Measurements from ENCODE around the gene JARID2. TPM values are rescaled to one million over a fixed set of nuclear protein-coding genes. Genes with fewer than 3 reads are reported as not detected.

Gene JARID2
- total and polyA plus RNA-seq, 10 of the 15 experiments (the other 5 are each of a cell fraction or from before 2014, with no cell fraction given): 4.2 to 21.6 (median 11.7) TPM

DNA sequence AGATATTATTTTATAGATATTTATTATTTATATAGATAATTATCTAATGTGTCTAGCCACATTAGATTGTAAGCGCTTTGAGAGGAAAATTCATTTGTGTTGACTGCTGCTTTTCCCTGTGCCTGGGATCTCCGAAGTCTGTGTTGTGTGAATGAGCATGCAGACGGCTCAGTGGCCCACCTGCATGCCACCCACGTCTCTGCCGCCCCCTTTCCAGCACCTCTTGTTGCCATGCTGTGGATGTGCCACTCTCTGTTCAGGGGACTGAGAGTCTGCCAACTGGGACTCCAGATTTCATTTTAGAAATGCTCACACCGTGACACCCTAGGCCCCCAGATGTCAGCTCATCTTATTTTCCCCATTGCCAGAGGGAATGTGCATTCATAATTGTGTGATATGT, 139.7 kb downstream of the JARID2 start (continued):
- TF ChIP-seq, protein P1, sequence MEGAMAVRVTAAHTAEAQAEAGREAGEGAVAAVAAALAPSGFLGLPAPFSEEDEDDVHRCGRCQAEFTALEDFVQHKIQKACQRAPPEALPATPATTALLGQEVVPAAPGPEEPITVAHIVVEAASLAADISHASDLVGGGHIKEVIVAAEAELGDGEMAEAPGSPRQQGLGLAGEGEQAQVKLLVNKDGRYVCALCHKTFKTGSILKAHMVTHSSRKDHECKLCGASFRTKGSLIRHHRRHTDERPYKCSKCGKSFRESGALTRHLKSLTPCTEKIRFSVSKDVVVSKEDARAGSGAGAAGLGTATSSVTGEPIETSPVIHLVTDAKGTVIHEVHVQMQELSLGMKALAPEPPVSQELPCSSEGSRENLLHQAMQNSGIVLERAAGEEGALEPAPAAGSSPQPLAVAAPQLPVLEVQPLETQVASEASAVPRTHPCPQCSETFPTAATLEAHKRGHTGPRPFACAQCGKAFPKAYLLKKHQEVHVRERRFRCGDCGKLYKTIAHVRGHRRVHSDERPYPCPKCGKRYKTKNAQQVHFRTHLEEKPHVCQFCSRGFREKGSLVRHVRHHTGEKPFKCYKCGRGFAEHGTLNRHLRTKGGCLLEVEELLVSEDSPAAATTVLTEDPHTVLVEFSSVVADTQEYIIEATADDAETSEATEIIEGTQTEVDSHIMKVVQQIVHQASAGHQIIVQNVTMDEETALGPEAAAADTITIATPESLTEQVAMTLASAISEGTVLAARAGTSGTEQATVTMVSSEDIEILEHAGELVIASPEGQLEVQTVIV (IDR thresholded peaks at IDR 0.05; ENCODE audit: borderline replicate concordance, partially characterized antibody): no peak
- TF ChIP-seq TCF12 (IDR thresholded peaks at IDR 0.05; ENCODE audit: low read depth, low read length): no peak
- TF ChIP-seq, protein P2, sequence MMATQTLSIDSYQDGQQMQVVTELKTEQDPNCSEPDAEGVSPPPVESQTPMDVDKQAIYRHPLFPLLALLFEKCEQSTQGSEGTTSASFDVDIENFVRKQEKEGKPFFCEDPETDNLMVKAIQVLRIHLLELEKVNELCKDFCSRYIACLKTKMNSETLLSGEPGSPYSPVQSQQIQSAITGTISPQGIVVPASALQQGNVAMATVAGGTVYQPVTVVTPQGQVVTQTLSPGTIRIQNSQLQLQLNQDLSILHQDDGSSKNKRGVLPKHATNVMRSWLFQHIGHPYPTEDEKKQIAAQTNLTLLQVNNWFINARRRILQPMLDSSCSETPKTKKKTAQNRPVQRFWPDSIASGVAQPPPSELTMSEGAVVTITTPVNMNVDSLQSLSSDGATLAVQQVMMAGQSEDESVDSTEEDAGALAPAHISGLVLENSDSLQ (IDR thresholded peaks at IDR 0.05): no peak
- TF ChIP-seq NR2F1 (conservative IDR thresholded peaks at IDR 0.05): no peak
- TF ChIP-seq NR2C2 (IDR thresholded peaks at IDR 0.05; ENCODE audit: borderline replicate concordance, control insufficient read depth, insufficient read length, low read depth): no peak
- no peak for TF ChIP-seq KAT2A (conservative IDR thresholded peaks at IDR 0.05; ENCODE audit: control insufficient read depth, low read depth, low read length)
- TF ChIP-seq GABPA (IDR thresholded peaks at IDR 0.05; ENCODE audit: low read depth): no peak
- TF ChIP-seq EED (IDR thresholded peaks at IDR 0.05; ENCODE audit: low read depth): no peak
- no peak for TF ChIP-seq ZBED1 (IDR thresholded peaks at IDR 0.05; ENCODE audit: borderline replicate concordance)
- TF ChIP-seq, protein P3, sequence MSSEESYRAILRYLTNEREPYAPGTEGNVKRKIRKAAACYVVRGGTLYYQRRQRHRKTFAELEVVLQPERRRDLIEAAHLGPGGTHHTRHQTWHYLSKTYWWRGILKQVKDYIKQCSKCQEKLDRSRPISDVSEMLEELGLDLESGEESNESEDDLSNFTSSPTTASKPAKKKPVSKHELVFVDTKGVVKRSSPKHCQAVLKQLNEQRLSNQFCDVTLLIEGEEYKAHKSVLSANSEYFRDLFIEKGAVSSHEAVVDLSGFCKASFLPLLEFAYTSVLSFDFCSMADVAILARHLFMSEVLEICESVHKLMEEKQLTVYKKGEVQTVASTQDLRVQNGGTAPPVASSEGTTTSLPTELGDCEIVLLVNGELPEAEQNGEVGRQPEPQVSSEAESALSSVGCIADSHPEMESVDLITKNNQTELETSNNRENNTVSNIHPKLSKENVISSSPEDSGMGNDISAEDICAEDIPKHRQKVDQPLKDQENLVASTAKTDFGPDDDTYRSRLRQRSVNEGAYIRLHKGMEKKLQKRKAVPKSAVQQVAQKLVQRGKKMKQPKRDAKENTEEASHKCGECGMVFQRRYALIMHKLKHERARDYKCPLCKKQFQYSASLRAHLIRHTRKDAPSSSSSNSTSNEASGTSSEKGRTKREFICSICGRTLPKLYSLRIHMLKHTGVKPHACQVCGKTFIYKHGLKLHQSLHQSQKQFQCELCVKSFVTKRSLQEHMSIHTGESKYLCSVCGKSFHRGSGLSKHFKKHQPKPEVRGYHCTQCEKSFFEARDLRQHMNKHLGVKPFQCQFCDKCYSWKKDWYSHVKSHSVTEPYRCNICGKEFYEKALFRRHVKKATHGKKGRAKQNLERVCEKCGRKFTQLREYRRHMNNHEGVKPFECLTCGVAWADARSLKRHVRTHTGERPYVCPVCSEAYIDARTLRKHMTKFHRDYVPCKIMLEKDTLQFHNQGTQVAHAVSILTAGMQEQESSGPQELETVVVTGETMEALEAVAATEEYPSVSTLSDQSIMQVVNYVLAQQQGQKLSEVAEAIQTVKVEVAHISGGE (CRISPR knock-in tag; IDR thresholded peaks at IDR 0.05): no peak
